Activated CD4-positive, alpha-beta T cell treated with anti-CD3 and anti-CD28 coated beads, Interleukin-2, amount 50 U/mL, for 1 hour (primary cell): Measurements from ENCODE around the gene ZBTB43.

Experiments
- DNase-seq: peaks from one replicate; pipeline ENCODE4 v3.0.0-alpha.2; 2020

The ZBTB43 gene

GRCh38 chr9:126860077-126860756, 55.4 kb downstream of the ZBTB43 start, which contains the start of gene ZBTB34:
Gene ZBTB34 (plus strand): TSS chr9:126860639. CDS start chr9:126879400, 18,761 bp downstream.
- peak; percentile 71 for DNase-seq

DNA sequence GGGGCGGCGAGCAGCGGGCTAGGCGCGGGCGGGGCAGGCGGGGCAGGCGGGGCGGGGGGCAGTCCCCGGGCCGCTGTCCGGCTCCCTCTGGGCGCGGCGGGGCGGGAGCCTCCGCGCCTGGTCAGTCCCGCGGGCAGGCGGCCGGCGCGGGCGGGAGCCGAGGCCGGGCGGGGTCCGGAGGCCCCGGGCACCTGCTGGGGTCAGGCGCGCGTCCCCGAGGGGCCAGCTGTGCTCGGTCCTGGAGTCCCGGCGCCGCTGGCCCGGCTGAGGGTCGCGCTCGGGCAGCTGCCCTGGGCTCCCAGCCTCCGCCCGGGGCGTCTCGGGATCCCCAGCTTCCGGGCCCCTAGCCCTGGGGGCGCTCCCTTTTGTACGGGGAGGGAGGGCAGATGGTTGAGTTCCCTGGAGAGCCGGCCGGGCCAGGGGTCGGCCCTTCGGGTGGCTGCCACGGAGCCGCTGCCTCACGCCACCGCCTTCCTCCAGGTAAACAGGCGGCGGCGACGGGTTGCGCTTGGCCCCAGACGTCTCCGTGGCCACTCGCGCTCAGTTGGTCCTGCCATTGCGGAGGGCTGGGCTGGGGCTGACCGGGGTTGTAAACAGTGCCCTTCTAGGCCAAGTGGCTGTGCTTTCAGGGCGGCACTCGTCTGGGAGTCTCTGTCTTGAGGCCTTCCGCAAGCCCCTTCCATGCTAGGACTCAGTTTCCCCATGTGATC, 56.1 kb downstream of the ZBTB43 start:
- DNase-seq, result peak; percentile 12

DNA sequence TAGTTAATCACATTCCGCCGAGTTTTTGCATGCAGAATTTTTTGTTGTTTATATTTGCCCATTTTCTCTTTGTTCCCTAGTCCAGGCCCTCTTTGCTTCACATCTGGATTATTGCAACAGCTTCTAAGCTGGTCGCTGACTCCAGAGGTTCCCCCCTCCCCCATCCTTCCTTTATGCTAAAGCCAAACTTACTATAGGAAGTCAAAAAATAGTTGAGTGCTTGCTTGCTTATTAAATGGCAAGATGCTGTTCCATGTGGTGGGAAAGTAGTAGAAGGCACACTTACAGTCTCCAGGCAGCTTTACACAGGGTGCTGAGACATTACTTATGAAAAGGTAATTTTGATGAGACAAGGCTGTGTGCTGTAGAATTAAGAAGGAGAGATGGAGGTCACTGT, 56.9 kb downstream of the ZBTB43 start:
- DNase-seq, result no peak

DNA sequence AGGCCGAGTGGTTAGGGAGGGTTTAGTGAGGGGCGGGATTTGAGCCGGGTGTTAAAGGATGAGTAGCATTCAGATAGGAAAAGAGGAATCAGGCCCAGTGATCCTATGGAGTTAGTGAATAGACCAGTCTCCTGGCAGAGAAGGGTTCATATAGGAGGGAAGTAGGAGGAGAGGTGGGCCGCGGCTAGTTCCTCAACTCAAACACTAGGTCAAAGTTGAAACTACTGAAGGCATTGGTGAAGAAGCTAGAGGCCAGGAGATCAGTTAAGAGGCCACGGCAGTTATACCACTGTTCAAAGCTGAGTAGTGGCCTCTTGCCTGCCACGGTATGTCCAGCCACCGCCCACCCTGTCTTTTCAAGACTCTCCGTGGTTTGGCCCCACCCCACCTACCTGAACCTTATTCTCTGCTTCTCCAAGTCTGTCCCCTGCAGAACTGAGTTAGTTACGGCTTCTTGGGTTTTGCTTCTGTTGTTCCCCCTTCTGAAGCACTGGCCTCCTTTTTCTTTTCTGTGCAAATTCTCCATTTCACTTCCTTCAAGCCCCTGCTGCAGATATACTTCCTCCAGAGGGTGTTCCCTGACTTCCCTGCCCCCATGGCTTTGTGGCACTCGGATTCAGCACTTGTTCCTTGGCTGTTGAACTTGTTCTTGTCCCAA, 57.4 kb downstream of the ZBTB43 start:
- DNase-seq, result no peak

- DNase-seq, result no peak
Measured at GRCh38 chr9:126864771-126865170, 59.9 kb downstream of the ZBTB43 start.

GRCh38 chr9:126869368-126869767, 64.5 kb downstream of the ZBTB43 start:
- no peak for DNase-seq

GRCh38 chr9:126872516-126872915, 67.7 kb downstream of the ZBTB43 start:
- DNase-seq, result no peak

- DNase-seq, result no peak
Measured at GRCh38 chr9:126874546-126875314, 69.9 kb downstream of the ZBTB43 start.

DNA sequence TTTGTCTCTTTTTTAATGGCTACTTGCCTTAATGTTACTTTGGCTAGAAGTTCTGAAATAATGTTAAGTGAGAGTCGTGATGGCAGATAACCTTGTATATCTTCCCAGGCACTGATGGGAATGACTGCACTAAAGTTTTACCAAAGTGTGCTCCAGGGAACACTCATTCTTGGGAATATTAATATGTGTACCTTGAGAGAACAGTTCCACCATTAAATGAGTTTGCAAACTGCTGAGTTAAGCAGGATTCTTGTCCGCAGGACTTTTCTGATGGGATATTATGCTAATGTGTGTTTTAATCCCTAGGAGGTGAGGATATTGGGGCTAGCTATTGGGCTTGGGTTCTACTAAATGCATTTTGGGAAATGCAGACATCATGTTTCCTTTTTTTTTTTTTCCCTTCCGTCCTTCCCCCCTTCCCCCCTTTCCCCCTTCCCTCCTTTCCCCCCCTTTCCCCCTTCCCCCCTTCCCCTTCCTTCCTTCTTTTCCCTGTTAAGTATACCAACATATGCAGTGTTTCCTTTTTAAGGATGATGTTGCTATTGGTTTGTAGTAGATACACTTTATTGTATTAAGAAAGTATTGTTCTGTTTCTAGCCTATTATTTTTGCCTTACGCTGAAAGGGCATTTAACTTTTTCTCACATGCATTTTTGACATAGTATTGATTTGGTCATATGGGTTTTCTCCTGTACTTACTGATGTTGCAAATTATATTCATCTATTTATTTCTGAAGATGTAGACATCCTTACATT, 71.1 kb downstream of the ZBTB43 start:
- no peak for DNase-seq

DNA sequence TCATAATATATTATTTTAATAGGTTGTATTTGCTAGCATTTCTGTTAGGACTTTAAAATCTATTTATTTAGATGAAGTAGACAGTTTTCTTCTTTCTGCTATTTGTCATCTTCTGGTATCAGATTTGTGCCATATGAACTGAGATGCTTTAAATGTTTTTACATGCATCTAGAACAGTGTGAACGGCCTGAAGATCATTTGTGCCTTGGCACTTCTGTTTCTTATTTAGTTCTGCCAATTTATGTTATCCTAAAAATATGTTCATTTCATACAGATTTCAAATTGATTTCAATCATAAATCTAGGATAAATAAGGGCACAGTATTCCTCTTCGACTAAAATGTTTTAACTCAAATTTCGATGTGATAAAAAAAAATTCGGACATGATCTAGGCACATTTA, 71.7 kb downstream of the ZBTB43 start:
- DNase-seq, result no peak

DNA sequence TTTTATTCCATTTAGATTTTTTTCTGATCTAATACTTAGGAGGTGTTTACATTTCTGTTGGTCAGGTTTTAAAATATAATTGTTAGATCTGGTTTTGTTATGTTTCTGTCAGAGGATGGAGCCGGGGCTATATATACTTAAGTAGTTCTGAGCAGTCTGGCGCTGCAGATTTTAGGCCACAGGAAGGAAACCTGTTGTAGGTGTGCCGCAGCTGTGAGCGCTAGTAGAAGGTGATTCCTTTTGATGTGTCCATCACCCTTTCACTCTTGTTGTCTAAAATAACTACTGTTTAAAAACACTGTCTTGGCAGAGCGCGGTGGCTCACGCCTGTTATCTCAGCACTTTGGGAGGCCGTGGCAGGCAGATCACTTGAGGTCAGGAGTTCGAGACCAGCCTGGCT, 72.6 kb downstream of the ZBTB43 start:
- no peak for DNase-seq

DNA sequence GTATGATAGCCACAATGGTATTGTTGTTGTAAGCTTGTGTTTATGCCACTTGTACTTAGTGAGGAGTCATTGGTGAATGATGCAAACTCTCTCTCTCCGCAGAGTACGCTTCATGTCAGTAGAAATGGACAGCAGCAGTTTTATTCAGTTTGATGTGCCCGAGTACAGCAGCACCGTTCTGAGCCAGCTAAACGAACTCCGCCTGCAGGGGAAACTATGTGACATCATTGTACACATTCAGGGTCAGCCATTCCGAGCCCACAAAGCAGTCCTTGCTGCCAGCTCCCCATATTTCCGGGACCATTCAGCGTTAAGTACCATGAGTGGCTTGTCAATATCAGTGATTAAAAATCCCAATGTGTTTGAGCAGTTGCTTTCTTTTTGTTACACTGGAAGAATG, 74.4 kb downstream of the ZBTB43 start:
- DNase-seq, result no peak

DNA sequence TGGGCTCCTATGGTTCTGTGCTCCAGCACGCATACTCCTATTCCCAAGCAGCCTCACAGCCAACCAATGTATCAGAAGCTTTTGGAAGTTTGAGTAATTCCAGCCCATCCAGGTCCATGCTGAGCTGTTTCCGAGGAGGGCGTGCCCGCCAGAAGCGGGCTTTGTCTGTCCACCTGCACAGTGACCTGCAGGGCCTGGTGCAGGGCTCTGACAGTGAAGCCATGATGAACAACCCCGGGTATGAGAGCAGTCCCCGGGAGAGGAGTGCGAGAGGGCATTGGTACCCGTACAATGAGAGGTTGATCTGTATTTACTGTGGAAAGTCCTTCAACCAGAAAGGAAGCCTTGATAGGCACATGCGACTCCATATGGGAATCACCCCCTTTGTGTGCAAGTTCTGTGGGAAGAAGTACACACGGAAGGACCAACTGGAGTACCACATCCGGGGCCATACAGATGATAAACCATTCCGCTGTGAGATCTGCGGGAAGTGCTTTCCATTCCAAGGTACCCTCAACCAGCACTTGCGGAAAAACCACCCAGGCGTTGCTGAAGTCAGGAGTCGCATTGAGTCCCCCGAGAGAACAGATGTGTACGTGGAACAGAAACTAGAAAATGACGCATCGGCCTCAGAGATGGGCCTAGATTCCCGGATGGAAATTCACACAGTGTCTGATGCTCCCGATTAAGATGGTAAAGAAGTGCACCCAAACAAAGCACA, 75.5 kb downstream of the ZBTB43 start:
- DNase-seq, result no peak

GRCh38 chr9:126880947-126881332, 76.1 kb downstream of the ZBTB43 start:
- DNase-seq, result no peak

DNA sequence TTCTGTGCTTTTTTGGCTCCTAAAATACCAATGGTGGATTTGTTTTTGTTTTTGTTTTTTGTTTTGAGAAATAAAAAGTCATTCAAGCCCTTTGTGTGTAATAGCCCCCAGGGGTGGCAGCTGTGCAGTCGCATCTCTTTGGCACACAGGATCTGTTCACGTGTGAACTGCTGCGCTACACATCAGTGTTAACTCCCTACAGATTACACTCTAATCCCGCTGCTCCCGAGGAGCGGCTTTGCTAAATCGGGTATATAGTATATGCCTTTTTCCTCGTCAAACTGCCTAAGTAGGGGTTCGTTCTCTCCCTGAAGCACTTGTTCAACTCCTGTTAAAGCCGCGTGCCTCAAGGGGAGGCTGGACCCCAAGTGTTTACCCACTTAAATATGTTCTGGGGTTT, 77.9 kb downstream of the ZBTB43 start:
- DNase-seq, result no peak

GRCh38 chr9:126883636-126884035, 78.8 kb downstream of the ZBTB43 start:
- DNase-seq, result no peak

GRCh38 chr9:126885131-126885641, 80.3 kb downstream of the ZBTB43 start:
- no peak for DNase-seq

DNA sequence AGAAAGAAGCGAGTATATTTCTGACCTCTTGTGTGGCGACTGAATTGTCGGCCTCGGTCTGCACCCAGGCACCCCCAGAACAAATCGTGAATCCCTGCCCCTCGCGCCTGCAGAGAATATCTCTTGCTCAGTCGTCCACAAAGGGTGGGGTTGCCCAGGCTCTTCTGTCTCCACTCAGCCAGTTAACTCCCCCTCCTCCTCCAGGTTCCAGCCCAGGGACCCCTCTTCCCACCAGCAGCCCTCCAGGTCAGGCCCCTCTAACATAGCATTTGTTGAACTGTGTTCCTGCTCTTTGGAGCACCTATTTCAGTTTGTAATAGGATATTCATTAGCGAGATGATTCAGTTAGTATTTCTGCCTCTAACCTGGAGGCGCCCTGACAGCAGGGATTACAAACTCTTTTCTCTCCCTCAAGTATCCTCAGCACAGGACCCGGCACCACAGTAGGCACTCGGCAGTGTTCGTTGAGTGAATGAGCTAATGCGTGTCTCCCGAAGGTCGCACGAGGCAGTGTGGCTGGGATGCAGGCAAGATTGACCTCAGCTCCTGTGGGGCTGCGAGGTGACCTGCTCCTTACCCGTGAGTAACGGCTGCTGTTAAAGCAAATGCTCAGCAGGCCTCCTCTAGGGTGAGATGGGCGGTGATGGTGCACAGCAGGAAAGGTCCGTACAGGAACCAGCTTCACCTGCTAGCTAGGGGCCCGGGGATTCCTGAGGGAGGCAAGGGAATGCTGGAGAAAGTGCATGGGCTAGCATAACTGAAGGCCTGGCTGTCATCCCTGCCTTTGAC, 81.4 kb downstream of the ZBTB43 start:
- no peak for DNase-seq

- DNase-seq, result no peak
Measured at GRCh38 chr9:126886897-126887296, 82.1 kb downstream of the ZBTB43 start.
